COR-L47 (cell line): ENCODE results near the gene KRIT1.

Source experiments
- DNase-seq: peaks from one replicate; lab custom pipeline; 2025; lab: John Stamatoyannopoulos, UW

The KRIT1 gene

GRCh38 chr7:92150450-92151017 lies 95.2 kb downstream of the KRIT1 start:
- DNase-seq = no peak

DNA sequence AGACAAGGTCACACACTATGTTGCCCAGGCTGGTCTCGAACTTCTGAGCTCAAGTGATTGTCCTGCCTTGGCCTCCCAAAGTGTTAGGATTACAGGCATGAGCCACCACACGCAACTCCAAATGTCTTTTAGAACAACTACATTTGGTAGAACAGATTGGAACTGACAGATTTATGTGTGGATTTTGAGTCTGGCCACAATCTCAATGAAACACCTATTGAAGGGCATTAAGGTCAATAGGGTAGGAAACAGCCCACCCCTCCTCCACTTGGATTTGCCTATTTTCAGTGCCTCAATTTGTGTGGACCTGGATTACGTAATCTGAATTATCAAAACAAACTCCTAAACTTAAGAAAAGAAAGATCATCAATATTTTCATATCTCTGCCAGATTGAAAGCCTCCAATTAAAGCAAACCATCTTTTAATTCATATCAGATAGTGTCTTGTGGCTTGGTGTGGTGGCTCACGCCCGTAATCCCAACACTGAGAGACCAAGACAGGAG lies 95.9 kb downstream of the KRIT1 start:
- DNase-seq = no peak
